Hepatocyte (in vitro differentiated cells): Measurements from ENCODE around the gene ANO1. TPM values are rescaled to one million over a fixed set of nuclear protein-coding genes. Genes with fewer than 3 reads are reported as not detected.

ENCODE experiments used
- DNase-seq: peaks from one replicate; pipeline ENCODE4 v3.0.0-alpha.2; 2016; ENCODE audit warnings: low spot score
- H2AFZ ChIP-seq: fragments of 200-600 bp; sonication (generic); 2 replicates; pipeline ENCODE4 v1.6.0; 2016; ENCODE audit warnings: antibody characterized with exemption, mild to moderate bottlenecking
- H3K27ac ChIP-seq: fragments of 200-600 bp; sonication (generic); 2 replicates; pipeline ENCODE4 v1.5.1; 2016; ENCODE audit warnings: mild to moderate bottlenecking
- H3K27me3 ChIP-seq: fragments of 200-600 bp; sonication (generic); 2 replicates; pipeline ENCODE4 v1.6.1; 2016
- H3K36me3 ChIP-seq: fragments of 200-600 bp; sonication (generic); replicated peaks from 2 replicates; pipeline ENCODE4 v1.5.1; 2016; ENCODE audit warnings: low read depth; ENCODE audit not compliant: insufficient read depth
- H3K4me1 ChIP-seq: fragments of 200-600 bp; sonication (generic); 2 replicates; pipeline ENCODE4 v1.5.1; 2016; ENCODE audit warnings: mild to moderate bottlenecking, moderate library complexity; ENCODE audit not compliant: insufficient read depth
- H3K4me2 ChIP-seq: fragments of 200-600 bp; sonication (generic); 2 replicates; pipeline ENCODE4 v1.6.0; 2016
- H3K4me3 ChIP-seq: fragments of 200-600 bp; sonication (generic); 2 replicates; pipeline ENCODE4 v1.5.1; 2016; ENCODE audit warnings: mild to moderate bottlenecking
- H3K79me2 ChIP-seq: fragments of 200-600 bp; sonication (generic); 2 replicates; pipeline ENCODE4 v1.6.0; 2017; ENCODE audit warnings: mild to moderate bottlenecking
- H3K9me2 ChIP-seq: fragments of 200-600 bp; sonication (generic); replicated peaks from 2 replicates; pipeline ENCODE4 v1.6.0; 2017; ENCODE audit warnings: mild to moderate bottlenecking; ENCODE audit not compliant: insufficient read depth
- H3K9me3 ChIP-seq: fragments of 200-600 bp; sonication (generic); 2 replicates; pipeline ENCODE4 v1.5.1; 2016; ENCODE audit warnings: low read depth, mild to moderate bottlenecking
- H4K20me1 ChIP-seq: fragments of 200-600 bp; sonication (generic); 2 replicates; pipeline ENCODE4 v1.6.0; 2016; ENCODE audit warnings: mild to moderate bottlenecking; ENCODE audit not compliant: insufficient read depth, poor library complexity, severe bottlenecking
- CTCF ChIP-seq: fragments of 200-600 bp; sonication (generic); IDR thresholded peaks from 2 replicates; pipeline ENCODE4 v1.5.1; 2016; ENCODE audit warnings: antibody characterized with exemption, mild to moderate bottlenecking; ENCODE audit not compliant: poor library complexity
- EZH2 ChIP-seq: fragments of 200-600 bp; sonication (generic); IDR thresholded peaks from 2 replicates; pipeline ENCODE4 v1.6.1; 2016; ENCODE audit warnings: antibody characterized with exemption, mild to moderate bottlenecking, borderline replicate concordance
- EZH2phosphoT487 ChIP-seq: fragments of 200-600 bp; sonication (generic); IDR thresholded peaks from one replicate; pipeline ENCODE4 v1.6.1; 2018; ENCODE audit warnings: antibody characterized with exemption, mild to moderate bottlenecking, low read depth, moderate library complexity; ENCODE audit not compliant: unreplicated experiment, severe bottlenecking
- WGBS: methylation state at CpG from one replicate; pipeline ENCODE4 v1.1.6; 2016; ENCODE audit warnings: low lambda C conversion rate; ENCODE audit errors: missing lambda C conversion rate; 5-methylcytosine and 5-hydroxymethylcytosine counted together
- polyA plus RNA-seq: library from polyadenylated mRNA; unstranded; fragments of >200 nt; fragmentation: Nextera tagmentation; extraction: Ambion mirVana; gene quantifications from 2 replicates; pipeline ENCODE4 v1.2.1, GENCODE V29; 2016
- total RNA-seq: library from RNA; depleted of rRNA; stranded (reverse); fragments of >200 nt; gene quantifications from 2 replicates; pipeline ENCODE4 v1.2.3, GENCODE V29; 2014

The ANO1 gene
- total and polyA plus RNA-seq, 2 experiments from 2014 or later = 6.2 to 12.1 TPM

- Histone ChIP-seq H2AFZ (no peak overlapping the region), H3K9me3 (no peaks in the 10 kb centered on the region), H3K36me3 (no peaks in the 10 kb centered on the region), H3K9me2 (no peaks in the 10 kb centered on the region), H4K20me1 (no peaks in the 10 kb centered on the region), H3K4me2 (no peak overlapping the region), H3K4me3 (no peak overlapping the region), H3K27ac (no peak overlapping the region), H3K27me3 (no peaks in the 10 kb centered on the region), H3K79me2 (no peaks in the 10 kb centered on the region), H3K4me1 (peaks cover 14% of the 10 kb centered on the region)
- TF ChIP-seq EZH2phosphoT487 (no peak), EZH2 (no peak), CTCF (no peak)
- DNase-seq = no peak
- WGBS = 66% methylated on average over 12 of the region's 13 CpGs
Observed at GRCh38 chr11:70095541-70096252, 17.6 kb downstream of the ANO1 start.

GRCh38 chr11:70097783-70098563 is 19.9 kb downstream of the ANO1 start:
- Histone ChIP-seq H3K4me3 (no peak overlapping the region), H3K27ac (no peak overlapping the region), H2AFZ (no peak overlapping the region), H3K4me1 (peaks cover 6% of the 10 kb centered on the region), H3K9me2 (no peaks in the 10 kb centered on the region), H3K27me3 (no peaks in the 10 kb centered on the region), H4K20me1 (no peaks in the 10 kb centered on the region), H3K79me2 (no peaks in the 10 kb centered on the region), H3K9me3 (no peaks in the 10 kb centered on the region), H3K4me2 (no peak overlapping the region), H3K36me3 (no peaks in the 10 kb centered on the region)
- 92% methylated on average over 23 of the region's 23 CpGs for WGBS
- TF ChIP-seq EZH2phosphoT487 (no peak), EZH2 (no peak), CTCF (no peak)
- DNase-seq = no peak

- peaks cover 15% of the 10 kb centered on the region for H3K4me1 ChIP-seq
- H3K27me3 ChIP-seq = no peaks in the 10 kb centered on the region
- no peak overlapping the region for H3K4me3 ChIP-seq
- no peaks in the 10 kb centered on the region for H4K20me1 ChIP-seq
- H3K9me2 ChIP-seq = no peaks in the 10 kb centered on the region
- H3K4me2 ChIP-seq = no peak overlapping the region
- no peak overlapping the region for H2AFZ ChIP-seq
- H3K9me3 ChIP-seq = no peaks in the 10 kb centered on the region
- H3K79me2 ChIP-seq = no peaks in the 10 kb centered on the region
- WGBS = 87% methylated on average over 12 of the region's 12 CpGs
- TF ChIP-seq CTCF (no peak), EZH2 (no peak), EZH2phosphoT487 (no peak)
- no peaks in the 10 kb centered on the region for H3K36me3 ChIP-seq
- no peak for DNase-seq
- H3K27ac ChIP-seq = no peak overlapping the region
Observed at GRCh38 chr11:70098936-70099335, 20.8 kb downstream of the ANO1 start.
